ENCODE measurements around the gene LACTBL1.

LACTBL1 gene

DNA sequence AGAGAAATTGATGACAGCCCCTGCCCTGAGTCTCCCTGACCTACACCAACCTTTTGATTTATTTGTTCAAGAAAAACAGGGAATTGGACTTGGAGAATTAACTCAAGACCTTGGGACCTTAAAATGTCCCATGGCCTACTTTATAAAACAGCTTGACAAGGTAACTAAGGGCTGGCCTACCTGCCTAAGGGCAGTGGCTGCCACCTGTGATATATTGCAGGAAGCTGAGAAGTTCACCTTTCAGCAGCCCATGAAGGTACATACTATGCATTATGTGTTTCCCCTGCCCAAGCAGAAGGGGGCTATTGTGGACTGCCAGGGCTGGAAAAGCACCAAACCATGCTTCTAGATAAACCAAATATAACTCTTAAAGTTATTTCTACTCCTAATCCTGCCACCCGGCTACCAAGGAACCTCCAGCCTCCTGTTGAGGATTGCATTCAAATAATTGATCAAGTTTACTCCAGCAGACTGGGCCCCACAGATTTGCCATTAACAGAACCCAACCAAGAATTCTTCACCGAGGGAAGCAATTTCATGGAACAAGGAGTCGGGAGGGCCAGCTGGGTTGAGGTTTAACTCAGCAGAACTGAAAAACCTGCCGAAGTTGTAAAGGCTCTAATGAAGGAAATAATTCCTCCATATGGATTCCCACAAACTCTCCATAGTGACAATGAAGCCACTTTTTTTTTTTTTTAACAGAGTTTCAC lies 28.2 kb downstream of the LACTBL1 start:
- no peak for DNase-seq (ENCODE audit: low read depth, low spot score)

DNA sequence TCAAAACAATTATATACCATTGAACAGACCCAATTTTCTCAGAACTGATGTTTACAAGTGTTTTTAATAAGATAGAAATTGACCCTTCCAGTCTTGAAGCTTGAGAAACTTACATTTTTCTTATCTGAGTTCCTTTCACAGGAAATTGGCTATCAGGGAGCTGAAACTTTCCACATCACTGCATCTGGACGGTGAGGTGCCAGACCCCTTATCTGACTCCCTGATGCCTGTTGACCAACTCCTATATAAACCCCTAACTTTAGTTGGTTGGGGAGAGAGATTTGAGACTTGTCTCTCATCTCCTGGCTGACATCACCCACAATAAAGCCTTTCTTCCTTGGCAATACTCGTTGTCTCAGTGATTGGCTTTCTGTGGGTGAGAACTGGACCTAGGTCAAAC lies 31.4 kb downstream of the LACTBL1 start:
- DNase-seq (ENCODE audit: low read depth, low spot score): no peak

DNA sequence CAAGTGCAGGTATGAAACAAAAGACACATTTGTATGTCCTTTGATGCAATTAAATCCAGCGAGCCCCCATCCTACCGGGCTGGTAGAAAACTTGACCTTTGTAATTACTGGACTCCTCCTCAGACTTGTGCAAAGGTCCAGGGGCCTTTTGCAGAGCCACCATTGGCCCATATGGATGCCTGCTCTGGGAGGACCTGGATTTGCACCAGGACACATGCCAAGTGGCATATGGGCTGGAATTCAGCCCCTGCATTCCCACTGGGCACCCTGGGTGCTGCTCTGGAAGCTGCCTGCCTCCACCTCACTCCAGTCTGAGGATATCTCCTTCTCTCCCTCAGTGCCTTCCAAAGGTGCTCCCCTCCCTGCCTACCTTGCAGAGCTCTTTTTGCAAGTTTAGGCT lies 36.0 kb downstream of the LACTBL1 start:
- DNase-seq (ENCODE audit: low read depth, low spot score): no peak

DNA sequence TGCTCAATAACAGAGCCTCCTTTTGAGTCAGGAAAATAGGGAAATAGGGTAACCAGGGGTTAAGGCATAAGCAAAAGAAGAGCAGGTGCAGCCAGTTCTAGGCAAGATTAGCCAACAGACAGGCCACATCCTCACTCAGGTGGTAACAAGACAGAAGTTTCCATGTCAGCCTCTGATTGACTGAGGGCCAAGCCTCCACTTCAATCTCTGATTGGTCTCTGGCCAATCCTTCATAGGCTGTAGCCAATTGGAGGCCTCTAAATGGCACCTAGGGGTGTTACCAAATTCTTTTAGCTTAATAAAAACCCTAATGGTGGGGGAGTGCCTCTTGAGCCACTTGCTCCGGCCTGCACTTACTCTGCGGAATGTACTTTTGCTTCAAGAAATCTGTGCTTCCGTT lies 37.2 kb downstream of the LACTBL1 start:
- no peak for DNase-seq (ENCODE audit: low read depth, low spot score)

DNA sequence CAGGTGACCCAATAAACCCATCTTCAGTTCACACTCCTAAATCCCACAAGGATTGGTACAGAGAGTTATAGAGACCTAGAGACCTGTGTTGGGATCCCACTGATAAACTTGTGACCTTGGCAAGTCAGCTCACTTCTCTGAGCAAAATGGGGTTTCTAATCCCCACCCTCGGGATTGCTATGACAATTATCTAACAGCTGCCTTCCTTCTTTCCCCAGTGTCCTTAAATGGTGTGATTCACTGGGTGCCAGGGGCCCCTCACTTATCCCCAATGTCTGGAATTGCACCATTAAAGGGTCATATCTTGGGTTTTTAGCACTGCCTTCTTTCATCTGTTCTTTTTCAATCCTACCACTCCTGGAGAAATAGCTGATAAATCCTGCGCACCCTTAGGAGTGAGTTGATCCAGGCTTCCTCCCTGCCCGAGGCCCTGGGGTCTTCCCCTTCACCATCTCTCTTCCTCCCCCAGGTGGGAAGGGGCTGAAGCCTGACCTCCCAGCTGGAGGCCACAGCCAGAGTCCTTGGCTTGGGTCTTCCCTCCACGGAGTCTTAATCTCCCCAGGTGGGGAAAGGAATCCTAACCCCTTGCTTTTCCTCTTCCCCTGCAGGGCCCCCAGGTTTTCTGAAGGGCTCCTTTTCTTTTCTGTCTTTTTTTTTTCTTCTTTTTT lies 39.7 kb downstream of the LACTBL1 start:
- DNase-seq (ENCODE audit: low read depth, low spot score): no peak

DNA sequence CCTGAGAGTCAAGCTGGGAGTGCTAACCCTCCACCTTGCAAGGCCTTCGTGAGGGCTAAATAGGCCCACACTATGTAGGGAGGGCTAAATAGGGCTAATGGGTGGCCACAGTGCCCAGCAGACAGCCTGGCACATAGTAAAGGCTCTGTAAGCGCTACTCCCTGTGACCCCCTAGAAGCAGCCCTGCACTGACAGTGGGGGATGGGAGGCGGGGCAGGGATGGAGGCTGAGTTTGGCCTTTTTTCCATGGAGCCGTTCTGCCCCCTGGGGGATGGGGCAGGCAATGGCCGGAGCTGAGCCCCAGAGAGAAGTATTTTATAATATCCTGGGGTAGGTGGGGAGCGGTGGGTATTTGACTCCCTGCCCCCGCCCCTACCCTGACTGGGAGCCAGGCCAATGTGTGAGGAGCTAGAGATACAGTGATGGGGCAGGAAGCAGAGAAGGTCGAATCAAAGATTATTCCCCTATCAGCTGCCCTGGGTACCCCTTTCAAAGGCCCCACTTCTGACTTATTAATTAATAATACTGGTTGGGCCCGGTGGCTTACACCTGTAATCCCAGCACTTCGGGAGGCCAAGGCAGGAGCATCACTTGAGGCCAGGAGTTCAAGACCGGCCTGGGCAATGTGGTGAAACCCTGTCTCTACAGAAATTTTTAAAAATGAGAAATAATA lies 42.3 kb downstream of the LACTBL1 start:
- DNase-seq (ENCODE audit: low read depth, low spot score): no peak

DNA sequence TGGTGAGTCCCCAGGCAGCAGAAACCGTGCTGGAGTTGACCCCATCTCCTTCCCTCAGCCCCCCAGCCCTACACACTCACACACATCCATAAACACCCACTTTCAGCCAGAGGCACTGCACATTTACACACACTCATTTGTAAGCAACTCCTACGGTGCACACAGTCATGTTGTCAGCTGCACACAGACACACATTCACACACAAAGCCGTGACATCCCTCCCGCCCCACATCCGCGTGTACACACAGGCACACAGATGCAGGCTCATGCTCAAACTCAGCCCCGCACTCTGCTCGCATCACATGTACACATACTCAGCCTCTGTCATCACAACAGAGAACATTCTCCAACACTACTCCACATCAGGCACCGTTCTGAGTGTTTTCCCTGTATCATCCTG lies 47.6 kb downstream of the LACTBL1 start:
- DNase-seq (ENCODE audit: low read depth, low spot score): no peak

DNA sequence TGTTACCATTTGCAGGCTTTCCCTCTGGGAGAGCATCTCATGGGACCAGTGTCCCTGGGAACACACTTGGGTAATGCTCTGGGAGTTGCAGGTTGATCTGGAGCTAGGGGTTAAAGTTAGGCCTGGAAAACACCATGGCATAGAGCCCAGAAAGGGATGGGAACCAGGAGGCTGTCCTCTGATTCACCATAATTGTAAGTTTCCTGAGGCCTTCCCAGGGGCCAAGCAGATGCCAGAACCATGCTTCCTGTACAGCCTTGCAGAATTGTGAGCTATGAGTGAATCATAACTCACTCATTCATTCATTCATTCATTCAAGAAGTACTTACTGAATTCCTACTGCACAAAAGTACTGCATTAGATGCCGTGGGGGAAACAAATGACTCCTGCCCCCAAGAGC lies 50.0 kb downstream of the LACTBL1 start:
- DNase-seq (ENCODE audit: low read depth, low spot score): no peak

DNA sequence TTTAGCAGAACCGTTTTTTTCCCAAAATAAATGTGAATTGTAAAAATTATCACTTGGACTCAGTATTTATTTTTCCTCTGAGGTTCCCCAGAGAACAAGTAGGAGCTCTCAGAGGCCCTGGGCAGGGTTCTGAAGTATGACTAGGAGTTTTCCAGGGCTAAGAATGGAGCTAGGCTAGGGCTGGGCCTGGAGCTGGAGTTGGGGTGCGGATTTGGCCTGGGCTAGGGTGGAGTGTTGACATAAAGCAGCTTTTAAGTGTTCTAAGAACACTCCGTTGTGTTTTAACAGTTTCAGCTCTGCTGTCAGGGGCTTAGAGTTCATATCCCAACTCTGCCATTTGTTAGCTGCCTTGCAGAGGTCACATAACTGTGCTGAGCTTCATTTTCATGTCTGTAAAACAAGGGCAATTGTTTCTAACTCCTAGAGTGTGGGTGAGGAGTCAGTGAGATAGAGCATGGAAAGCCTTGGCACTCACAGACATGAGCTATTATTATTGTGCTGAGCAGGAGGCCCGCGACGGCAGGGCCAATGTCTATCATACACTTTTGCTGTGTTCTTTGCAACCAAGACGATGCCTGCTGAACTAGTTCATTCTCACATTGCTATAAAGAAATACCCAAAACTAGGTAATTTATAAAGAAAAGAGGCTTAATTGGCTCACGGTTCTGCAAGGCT lies 51.1 kb downstream of the LACTBL1 start:
- no peak for DNase-seq (ENCODE audit: low read depth, low spot score)

DNA sequence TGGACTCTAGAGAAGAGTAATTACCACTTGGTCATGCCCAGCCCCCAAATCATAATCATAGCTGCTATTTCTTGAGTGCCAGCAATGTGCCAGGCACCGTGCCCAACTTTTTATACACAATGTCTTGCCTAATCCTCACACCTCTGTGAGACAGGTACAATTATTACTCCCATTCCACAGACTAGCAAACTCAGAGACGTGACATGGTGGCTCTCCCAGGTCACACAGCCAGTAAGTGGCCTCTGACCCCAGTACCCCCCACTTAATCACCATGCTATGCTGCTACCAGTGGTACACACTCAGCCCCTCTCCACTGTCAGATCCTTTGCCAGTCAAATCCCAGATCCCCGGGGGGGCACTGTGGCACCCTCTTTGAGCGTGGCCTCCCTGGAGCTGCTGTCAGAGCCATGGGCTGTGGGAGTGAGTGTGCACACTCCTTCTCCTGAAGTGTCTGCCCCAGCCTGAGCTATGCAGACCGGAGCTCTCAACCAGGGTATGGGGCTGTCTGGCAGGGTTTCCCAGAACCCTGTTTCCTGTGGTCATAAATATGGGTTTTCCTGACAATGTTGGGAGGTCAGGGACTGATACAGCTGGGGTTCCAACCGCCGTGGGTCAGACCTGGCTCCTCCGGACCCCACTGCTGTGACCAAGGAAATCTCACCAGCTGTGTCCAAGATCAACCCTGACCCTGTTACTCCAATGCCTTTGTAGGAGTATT lies 51.8 kb downstream of the LACTBL1 start:
- no peak for DNase-seq (ENCODE audit: low read depth, low spot score)

DNA sequence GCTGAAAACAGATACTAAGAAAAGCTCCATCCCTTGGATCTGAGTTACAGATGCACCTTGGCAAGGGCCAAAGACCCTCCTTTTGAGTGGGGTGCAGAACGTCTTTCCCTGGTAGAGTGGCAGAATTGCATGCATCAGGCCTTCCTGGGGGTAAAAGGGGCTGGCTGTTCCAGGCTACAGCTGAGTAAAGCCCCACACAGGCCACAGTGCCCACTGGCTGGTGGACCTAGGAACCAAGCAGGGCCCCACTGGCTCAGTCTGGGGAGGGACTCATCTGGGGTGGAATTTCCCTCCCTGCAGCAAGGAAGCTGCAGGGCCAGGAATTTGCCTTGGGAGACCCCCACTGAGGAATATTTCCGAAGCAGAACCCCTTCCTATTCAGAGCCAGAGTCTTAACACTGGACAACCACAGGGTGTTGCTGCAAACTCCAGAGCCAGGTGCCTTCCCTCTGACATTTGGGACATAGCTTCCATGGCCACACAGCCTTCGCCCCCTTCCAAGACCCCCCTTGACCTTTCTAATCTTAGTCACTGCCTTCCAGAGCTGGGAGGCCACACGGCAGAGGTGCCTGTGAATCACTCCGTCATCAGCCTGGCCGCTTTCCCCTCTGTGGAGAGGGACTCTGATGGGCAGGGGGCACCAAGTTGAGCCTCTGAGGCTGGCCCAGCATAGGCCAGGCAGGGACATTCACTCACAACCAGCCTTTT lies 52.5 kb downstream of the LACTBL1 start:
- DNase-seq (ENCODE audit: low read depth, low spot score): no peak

DNA sequence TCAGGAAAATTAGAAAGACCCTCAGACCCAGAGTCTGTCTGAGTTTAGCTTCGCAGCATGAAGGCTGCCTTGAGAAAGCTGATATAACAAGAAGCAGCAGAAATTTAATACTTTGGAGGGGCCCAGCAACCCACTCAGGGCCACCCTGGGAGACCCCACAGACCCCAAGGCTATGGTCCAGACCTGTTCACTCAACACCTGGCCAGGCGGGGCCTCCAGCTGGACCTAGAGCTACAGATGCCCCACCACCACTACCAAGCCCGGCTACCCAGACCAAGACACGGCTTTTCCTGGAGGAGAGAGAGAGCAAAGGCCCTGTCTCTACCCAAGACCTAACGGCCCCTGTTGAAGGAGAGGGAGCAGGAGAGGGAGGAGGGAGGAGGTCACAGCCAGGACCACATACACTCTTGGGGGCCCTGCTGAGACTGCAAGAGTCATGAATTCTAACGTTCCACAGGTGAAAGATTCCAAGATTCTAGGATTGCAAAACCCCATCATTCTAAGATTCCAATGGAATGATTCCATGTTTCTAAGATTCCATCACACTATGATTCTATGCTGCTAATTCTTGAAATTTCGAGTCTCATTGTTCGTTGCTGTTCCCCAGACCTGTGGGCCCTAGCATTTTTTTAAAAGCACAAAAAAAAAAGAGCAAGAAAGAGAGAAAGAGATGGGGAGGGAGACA lies 53.2 kb downstream of the LACTBL1 start:
- DNase-seq (ENCODE audit: low read depth, low spot score): no peak

DNA sequence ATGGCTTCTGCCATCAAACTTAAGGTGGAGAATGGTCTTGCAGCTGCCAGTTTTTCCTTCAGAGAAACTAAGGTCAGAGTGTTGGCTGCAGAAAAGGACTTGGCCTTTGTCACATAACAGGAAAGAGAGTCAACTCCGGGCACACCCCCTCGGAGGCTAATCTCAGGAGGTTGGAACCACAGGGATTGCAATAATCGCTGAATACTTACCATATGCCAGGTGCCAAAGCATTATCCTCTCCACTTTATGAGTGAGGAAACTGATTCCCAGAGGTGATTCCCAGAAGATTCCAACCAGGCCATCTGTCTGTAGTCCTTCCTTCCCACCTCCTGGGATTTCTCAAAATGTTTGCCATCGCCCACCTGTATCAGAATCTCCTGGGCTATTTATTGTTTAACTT lies 54.0 kb downstream of the LACTBL1 start:
- DNase-seq (ENCODE audit: low read depth, low spot score): no peak

DNA sequence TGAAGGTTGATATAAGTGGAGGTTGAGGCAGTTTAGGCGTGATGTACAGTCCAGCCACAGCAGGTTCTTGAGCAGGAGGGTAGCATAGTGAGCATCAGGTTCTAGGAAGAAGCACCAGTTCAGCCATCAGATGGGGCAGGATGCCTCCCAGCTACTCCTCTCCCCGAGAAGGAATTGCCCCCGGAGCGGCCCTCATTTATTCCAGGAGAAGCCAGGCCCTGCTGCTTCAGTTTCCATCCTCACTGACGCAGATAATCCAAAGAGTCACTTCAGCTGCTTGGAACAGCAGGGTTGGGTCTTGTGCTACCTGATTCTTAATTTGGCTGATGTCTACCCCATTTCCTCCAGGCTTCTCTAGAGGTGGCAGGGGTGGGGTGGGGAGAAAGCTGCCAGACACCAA lies 54.7 kb downstream of the LACTBL1 start:
- no peak for DNase-seq (ENCODE audit: low read depth, low spot score)

DNA sequence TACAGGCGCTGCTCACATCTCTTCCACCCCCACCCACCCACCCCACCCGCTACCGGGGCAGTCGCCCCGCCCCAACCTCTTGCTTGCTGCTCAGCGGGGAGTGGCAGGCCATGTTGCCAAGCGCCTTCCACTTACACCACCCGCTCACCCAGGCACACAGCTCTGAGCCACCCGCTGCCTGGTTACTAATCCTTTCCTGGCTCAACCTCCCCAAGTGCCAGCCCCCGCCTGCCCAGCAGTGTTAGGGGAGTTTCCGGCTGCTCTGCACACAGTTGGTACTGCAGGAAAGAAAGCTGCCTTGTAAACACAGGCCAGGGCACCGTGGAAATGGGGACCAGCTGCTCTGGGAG lies 56.2 kb downstream of the LACTBL1 start:
- no peak for DNase-seq (ENCODE audit: low read depth, low spot score)

DNA sequence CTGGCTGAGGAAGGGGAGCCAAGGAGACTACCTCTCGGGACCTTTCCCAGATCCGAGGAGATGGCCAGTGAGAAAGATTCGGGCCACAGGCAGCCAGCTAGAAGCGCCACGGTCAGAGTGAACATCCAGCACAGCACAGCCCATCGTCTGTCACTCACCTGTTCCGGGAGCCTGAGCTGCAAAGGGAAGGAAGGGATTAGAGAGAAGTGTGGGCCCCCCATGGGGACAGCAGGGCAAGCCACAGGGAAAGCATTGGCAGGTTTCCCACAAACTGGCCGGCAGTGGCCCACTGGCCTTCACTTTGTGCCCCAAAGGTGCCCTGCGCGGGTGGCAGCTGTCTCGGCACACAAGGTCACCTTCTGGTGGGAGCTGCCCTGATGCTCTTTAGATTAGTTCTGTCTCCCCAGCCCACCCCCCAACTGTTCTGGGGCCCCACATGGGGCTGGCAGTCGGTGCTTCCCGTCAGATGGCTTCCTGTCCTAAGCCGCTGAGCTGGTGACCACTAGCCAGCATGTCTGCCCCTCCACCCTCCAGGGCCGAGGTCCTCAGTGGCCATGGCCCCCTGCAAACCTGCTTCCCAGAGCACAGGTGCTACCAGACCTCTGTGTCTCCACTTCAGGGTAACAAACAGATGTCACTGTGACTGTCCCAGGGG lies 56.7 kb downstream of the LACTBL1 start:
- DNase-seq (ENCODE audit: low read depth, low spot score): no peak

DNA sequence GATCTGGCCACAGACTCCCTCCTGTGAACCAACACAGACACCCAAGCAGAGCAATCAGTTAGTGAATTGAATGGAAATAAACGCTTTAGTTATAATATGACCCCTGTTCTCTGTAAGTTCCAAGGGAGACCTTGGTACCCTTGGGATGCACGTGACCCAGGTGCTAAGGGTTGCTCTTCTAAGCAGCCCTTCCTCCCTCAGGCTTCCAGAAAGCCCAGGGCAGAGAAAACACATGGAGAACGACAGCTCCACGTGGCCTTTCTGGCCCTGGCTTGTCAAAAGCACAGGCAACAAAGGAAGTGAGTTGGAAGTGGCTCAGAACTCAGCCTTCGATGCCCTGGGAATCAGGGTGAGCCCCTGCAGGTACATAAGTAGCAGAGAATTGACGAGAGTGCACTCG lies 57.4 kb downstream of the LACTBL1 start:
- no peak for DNase-seq (ENCODE audit: low read depth, low spot score)

DNA sequence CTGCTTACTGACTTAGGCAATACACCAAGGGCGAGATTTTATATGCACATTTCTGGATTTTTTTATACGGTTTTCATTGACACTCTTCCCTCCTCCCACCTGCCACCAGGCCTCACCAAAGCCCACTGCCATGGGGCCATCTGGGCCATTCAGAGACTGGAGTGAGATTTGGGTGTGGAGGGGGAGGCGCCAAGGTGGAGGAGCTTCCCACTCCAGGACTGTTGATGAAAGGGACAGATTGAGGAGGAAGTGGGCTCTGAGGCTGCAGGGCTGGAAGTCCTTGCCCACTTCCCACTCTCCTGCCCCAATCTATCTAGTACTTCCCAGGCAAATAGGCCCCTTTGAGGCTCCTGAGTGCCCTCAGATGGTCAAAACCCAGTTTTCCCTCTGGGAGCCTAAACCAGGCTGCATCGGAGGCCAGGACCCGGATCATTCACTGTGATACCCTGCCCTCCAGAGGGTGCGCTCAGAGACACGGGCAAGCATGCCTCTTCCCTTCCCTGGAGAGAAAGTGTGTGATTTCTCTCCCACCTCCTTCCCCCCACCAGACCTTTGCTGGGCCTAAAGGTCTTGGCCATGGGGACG lies 57.9 kb downstream of the LACTBL1 start:
- DNase-seq (ENCODE audit: low read depth, low spot score): no peak

DNA sequence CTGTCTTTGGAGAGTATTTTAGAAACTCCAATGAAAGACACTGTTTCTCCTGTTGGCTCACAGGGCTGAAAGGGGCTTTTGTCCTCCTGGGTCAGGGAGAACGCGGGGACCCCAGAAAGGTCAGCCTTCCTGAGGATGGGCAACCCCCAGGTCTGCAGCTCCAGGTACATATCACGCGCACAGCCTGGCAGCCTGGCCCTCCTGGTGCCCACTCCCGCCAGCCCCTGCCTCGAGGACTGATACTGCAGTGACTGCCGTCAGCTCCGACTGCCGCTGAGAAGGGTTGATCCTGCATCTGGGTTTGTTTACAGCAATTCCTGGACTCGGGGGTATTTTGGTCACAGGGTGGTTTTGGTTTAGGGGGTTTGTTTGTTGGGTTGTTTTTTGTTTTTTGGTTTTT lies 58.5 kb downstream of the LACTBL1 start:
- DNase-seq (ENCODE audit: low read depth, low spot score): no peak
